ENCODE measurements around the gene OR6C75.
"Not testable (repeated sequence)": the region's sequence is repeated elsewhere in the genome, so short reads cannot be mapped to it uniquely, and the experiment has no call there.

OR6C75 gene

DNA sequence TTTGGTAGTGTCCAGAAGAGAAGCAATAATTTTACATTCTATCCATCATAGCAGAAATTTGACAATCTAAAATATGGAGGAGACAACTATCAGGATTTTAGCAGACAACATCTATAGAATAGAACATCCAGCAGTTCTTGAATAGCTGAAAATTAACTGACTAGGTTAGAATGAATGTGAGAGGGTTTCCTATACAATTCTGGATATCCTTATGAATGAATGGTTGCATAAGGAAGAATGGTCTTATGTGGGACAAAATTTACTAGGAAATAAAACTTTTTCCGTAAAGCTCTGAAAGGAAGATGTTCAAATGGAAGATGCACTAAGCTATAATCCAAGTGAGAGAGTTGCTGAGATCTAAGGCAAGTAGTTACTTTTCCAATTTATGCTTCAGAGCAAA, 32.3 kb upstream of the OR6C75 start, which contains the start of gene OR6C3:
OR6C3 (plus strand) TSS at position 301 of the 400 bp plus-strand sequence. CDS start 955 bp downstream, outside the sequence.
- no peak for ATAC-seq
- TF ChIP-seq, protein P1, sequence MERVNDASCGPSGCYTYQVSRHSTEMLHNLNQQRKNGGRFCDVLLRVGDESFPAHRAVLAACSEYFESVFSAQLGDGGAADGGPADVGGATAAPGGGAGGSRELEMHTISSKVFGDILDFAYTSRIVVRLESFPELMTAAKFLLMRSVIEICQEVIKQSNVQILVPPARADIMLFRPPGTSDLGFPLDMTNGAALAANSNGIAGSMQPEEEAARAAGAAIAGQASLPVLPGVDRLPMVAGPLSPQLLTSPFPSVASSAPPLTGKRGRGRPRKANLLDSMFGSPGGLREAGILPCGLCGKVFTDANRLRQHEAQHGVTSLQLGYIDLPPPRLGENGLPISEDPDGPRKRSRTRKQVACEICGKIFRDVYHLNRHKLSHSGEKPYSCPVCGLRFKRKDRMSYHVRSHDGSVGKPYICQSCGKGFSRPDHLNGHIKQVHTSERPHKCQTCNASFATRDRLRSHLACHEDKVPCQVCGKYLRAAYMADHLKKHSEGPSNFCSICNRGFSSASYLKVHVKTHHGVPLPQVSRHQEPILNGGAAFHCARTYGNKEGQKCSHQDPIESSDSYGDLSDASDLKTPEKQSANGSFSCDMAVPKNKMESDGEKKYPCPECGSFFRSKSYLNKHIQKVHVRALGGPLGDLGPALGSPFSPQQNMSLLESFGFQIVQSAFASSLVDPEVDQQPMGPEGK (CRISPR knock-in tag; IDR thresholded peaks at IDR 0.05; ENCODE audit: borderline replicate concordance), result no peak
- TF ChIP-seq SNAI2 (CRISPR knock-in tag; IDR thresholded peaks at IDR 0.05) (no peak), BACH2 (CRISPR knock-in tag; IDR thresholded peaks at IDR 0.05; ENCODE audit: borderline replicate concordance) (no peak), TCF4 (CRISPR knock-in tag; IDR thresholded peaks at IDR 0.05; ENCODE audit: borderline replicate concordance) (no peak)

DNA sequence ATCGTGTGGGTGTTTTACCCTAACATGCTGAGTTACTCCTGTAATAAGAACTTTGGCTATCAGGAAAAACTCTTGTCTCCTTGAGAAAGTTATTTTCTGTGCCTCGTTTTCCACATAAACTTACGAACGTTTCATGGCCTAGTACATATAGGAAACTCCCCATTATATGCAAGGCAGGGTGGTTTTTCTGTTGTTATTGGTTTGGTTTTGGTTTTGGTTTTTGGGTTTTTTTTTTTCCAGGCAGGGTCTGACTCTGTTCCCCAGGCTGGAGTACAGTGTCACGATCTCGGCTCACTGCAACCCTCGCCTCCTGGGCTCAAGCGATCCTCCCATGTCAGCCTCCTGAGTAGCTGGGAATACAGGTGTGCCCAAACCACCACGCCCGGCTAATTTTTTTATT, 26.8 kb upstream of the OR6C75 start:
- TF ChIP-seq CSDC2 (CRISPR knock-in tag; IDR thresholded peaks at IDR 0.05) (no peak), TOX (CRISPR knock-in tag; IDR thresholded peaks at IDR 0.05; ENCODE audit: borderline replicate concordance) (no peak), SNAI2 (CRISPR knock-in tag; IDR thresholded peaks at IDR 0.05) (no peak), CREB5 (CRISPR knock-in tag; IDR thresholded peaks at IDR 0.05; ENCODE audit: low read depth) (no peak), PPARA (CRISPR knock-in tag; IDR thresholded peaks at IDR 0.05; ENCODE audit: borderline replicate concordance) (no peak), ZNF565 (CRISPR knock-in tag; conservative IDR thresholded peaks at IDR 0.05; ENCODE audit: low read depth) (no peak), TCF4 (CRISPR knock-in tag; IDR thresholded peaks at IDR 0.05; ENCODE audit: borderline replicate concordance) (no peak), ISL1 (CRISPR knock-in tag; IDR thresholded peaks at IDR 0.05) (no peak)
- TF ChIP-seq, protein P1 (CRISPR knock-in tag; IDR thresholded peaks at IDR 0.05; ENCODE audit: borderline replicate concordance), result no peak
- TF ChIP-seq, protein P2, sequence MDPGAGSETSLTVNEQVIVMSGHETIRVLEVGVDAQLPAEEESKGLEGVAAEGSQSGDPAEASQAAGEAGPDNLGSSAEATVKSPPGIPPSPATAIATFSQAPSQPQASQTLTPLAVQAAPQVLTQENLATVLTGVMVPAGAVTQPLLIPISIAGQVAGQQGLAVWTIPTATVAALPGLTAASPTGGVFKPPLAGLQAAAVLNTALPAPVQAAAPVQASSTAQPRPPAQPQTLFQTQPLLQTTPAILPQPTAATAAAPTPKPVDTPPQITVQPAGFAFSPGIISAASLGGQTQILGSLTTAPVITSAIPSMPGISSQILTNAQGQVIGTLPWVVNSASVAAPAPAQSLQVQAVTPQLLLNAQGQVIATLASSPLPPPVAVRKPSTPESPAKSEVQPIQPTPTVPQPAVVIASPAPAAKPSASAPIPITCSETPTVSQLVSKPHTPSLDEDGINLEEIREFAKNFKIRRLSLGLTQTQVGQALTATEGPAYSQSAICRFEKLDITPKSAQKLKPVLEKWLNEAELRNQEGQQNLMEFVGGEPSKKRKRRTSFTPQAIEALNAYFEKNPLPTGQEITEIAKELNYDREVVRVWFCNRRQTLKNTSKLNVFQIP (CRISPR knock-in tag; IDR thresholded peaks at IDR 0.05; ENCODE audit: borderline replicate concordance, low read depth), result no peak
- ATAC-seq, result no peak

- ATAC-seq, result not testable (repeated sequence)
Observed at GRCh38 chr12:55355338-55355737, 7.4 kb upstream of the OR6C75 start.

DNA sequence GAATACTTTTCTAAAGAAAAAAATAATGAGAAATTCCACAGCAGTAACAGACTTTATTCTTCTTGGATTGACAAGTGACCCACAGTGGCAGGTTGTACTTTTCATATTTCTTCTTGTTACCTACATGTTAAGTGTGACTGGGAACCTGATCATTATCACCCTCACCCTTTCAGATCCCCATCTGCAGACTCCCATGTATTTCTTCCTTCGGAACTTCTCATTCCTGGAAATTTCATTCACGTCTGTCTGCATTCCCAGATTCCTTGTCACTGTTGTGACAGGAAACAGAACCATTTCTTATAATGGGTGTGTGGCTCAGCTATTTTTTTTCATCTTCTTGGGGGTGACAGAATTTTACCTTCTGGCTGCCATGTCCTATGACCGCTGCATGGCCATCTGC, 2.3 kb downstream of the OR6C75 start:
- no peak for TF ChIP-seq CREB5 (CRISPR knock-in tag; IDR thresholded peaks at IDR 0.05; ENCODE audit: low read depth)
- no peak for TF ChIP-seq GLIS3 (CRISPR knock-in tag; IDR thresholded peaks at IDR 0.05)
- TF ChIP-seq CSDC2 (CRISPR knock-in tag; IDR thresholded peaks at IDR 0.05), result no peak
- TF ChIP-seq BACH2 (CRISPR knock-in tag; IDR thresholded peaks at IDR 0.05; ENCODE audit: borderline replicate concordance), result no peak
- TF ChIP-seq ESRRG (CRISPR knock-in tag; IDR thresholded peaks at IDR 0.05), result no peak
- no peak for TF ChIP-seq CSRNP3 (CRISPR knock-in tag; IDR thresholded peaks at IDR 0.05)
- TF ChIP-seq RARB (CRISPR knock-in tag; IDR thresholded peaks at IDR 0.05), result no peak
- TF ChIP-seq ZFP30 (CRISPR knock-in tag; IDR thresholded peaks at IDR 0.05), result no peak
- no peak for TF ChIP-seq ZNF565 (CRISPR knock-in tag; conservative IDR thresholded peaks at IDR 0.05; ENCODE audit: low read depth)
- TF ChIP-seq ZFP3 (CRISPR knock-in tag; IDR thresholded peaks at IDR 0.05), result no peak
- no peak for TF ChIP-seq SNAI2 (CRISPR knock-in tag; IDR thresholded peaks at IDR 0.05)
- TF ChIP-seq ZC3H10 (CRISPR knock-in tag; IDR thresholded peaks at IDR 0.05), result no peak
- no peak for ATAC-seq

Measured in SK-N-SH treated with all-trans-retinoic acid at 6 μM for 48 hours (cell line).